Skeletal muscle cell (primary cell): Measurements from ENCODE around the gene EPS8.

Experiments used
- DNase-seq: peaks from one replicate; pipeline ENCODE4 v3.0.0-alpha.2; 2010; ENCODE audit warnings: low read depth
- H3K4me3 ChIP-seq: 2 replicates; pipeline ENCODE4 v1.5.1; 2011; ENCODE audit warnings: low read depth, mild to moderate bottlenecking, control low read depth, low read length, moderate library complexity

Gene EPS8

DNA sequence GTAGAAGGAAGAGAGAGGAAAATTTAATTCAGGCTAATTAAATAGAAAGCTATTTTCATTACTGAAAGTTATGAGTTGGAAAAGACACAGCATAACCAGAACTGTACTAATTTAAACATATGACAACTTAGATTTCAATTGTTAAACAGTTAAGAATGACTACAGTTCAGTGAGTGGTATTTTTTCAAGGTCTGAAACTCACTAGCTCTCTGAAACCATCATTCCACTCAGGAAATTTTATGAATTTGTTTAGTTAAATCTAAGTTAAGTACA, 62.4 kb downstream of the EPS8 start:
- H3K4me3 ChIP-seq: no peak overlapping the region
- no peak for DNase-seq

DNA sequence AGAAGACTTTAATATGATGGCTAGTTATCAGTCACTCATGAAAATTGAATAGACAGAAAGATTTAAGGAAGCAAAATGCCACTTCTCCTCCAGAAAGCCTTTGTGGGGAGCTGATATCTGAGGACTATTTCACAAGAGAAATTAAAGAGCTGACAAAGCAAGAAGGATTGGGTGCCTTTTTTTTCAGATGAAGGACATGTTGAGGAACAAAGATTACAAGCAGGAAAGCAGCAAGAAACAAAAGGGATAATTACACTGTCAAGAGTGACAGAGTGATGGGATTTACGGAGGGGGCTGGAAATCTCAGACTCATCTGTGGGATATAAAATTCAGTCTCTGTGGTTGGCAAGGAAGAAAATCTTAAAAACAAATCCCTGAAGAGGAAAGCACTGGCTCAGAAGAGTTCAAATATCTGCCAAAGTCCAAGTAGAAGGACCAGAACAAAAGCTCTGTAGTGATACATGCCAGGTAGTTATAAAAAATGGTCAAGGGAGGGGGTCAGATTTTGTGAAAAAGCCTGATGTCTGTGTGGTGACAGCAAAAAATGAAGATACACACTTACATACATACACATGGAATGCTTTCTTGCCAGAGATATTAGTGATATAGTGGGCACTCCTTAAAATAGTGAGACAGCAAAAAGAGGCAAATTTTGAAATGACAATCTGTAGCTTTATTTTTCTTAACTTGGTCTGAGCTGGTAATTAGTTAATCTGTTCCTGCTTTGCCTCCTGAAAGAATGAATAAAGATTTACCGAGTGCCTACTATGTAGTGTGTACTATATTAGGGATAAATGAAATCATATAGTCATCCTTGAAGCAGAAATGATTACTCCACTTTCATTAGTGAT, 62.9 kb downstream of the EPS8 start:
- no peak for DNase-seq
- H3K4me3 ChIP-seq: no peak overlapping the region

DNA sequence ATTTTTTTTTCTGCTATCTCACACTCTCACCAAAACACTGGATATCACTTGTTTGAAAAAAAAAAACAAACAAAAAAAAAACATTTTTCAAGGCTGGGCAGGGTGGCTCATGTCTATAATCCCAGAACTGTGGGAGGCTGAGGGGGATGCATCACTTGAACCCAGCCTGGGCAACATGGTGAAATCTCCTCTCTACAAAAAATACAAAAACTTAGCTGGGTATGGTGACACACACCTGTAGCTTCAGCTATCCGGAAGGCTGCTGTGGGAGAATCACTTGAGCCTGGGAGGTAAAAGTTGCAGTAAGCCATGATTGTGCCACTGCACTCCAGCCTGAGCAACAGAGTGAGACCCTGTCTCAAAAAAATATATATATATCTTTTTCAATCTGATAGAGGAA, 66.2 kb downstream of the EPS8 start:
- no peak for DNase-seq
- no peak overlapping the region for H3K4me3 ChIP-seq

DNA sequence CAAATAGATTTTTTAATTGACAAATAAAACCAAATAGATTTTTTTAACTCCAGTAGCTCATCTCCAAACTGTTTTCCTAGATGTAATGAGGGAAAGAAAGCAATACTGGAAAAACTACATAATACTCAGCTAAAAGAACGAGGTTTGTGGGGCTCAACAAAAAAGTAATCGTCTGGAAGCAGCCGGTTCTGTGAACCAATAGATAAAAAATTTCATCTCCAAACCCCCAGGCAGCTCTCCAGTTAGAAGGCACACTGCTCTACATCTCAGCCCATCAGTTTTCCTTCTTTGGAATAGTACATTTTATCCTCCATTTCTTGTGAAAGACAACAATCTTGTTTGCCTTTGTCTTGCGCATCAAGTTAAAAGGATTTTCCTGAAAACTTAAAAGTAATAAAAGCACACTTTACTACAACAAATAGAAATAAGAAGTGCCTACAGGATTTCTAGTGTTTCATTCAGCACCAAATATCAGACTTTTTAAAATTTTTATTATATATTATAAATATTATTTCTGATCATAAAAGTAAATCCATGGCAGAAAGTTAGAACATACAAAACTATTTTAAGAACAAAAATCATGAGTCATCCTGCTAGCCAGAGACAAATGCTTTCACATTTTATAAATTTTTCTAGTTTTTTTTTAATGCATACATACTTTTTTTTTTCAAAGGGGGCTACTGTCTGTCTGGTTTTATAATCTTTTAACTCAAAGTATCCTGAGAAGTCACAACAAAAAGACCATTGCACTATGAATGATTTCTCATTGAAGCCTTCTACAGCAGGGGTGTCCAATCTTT, 67.7 kb downstream of the EPS8 start:
- no peak for DNase-seq
- H3K4me3 ChIP-seq: no peak overlapping the region

DNA sequence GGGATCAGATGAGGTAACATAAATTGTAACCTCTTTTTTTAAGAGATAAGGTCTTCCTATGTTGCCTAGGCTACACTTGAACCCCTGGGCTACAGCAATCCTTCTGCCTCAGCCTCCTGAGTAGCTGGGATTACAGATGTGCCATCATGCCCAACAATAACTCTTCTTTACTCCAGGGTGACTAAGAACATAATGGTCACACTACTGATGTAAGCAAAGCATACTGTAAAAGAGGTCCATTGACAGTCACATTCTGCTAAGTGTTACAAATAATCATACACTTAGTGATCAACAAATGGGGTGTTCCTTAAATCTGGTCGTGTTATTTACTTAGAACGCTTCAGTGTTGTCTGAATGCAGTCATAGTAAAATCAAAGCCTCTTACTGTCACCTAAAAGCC, 68.9 kb downstream of the EPS8 start:
- no peak for DNase-seq
- H3K4me3 ChIP-seq: no peak overlapping the region

DNA sequence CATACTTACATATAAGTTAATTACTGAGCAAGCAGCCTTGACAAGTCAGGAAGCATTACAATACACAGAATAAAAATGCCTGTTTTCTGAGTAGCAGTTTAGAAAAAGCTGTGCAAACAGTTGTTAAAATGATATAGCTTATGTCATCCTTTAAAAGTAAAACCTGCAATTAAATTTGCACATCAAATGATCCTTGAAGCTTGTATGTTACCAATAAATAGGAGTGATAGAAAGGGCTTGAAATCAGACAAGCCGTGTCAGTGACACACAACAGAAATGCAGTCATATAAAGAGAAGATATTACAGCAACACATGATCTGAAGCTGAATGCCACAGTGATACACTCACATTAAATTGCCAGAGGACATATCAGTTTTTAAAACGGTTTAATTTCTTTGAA, 70.0 kb downstream of the EPS8 start:
- H3K4me3 ChIP-seq: no peak overlapping the region
- DNase-seq: no peak

DNA sequence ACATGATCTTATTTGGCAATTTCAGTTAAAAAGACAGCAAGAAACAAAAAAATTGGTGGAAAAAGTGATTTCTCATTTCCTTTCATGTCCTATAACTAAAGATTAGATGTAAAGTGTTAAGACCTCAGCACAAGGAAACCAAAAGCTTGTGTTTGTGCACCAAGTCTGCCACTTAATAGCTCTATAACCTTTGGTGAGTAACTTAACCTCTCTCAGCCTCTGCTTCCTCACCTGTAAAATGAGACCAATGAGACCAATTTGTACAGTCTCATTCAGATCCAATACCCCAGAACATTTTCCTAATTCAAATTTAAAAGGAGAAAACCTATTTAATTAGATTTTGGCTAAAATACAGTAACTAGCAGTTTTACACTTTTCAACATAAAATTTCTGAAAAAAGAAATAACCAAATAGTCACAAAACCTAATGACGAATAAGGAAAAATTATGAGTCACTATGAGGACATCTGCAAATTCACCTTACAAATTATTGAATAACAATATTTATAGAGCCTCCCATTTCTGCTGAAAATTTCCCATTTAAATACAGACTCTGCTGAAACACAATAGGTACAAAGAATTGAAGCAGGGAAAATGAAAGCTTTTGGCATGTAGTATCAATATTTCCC, 71.1 kb downstream of the EPS8 start:
- DNase-seq: no peak
- H3K4me3 ChIP-seq: no peak overlapping the region

DNA sequence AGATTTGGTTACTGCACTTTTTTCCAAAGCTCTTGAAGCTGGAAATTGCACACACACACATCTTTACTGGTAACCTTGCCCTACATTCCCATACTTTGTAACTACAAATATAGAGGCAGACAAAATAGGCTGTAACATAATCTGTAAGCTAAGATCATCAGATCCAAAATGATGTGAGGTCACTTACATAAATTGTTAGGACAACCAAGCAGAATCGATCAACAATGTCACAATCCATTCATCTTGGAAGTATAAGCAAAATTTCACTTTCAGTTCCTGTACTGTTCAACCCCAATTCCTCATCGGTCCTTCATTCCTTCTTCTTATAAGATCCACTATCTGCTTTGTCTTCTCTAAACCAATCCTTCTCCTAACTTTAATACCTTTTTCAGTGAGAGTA, 72.6 kb downstream of the EPS8 start:
- no peak for DNase-seq
- H3K4me3 ChIP-seq: no peak overlapping the region

DNA sequence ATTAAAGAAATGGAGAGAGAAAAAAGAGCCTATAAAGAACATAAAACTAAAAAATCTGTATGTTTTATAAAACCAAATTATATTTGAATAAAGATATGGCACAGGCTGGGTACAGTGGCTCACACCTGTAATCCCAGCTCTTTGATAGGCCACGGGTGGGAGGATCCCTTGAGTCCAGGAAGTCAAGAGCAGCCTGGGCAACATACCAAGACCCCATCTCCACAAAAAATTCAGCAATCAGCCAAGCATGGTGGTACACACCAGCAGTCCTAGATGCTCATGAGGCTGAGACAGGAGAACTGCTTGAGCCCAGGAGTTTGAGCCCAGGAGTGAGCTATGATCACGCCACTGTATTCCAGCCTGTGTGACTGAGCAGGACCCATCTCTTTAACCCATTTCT, 74.9 kb downstream of the EPS8 start:
- H3K4me3 ChIP-seq: no peak overlapping the region
- no peak for DNase-seq

DNA sequence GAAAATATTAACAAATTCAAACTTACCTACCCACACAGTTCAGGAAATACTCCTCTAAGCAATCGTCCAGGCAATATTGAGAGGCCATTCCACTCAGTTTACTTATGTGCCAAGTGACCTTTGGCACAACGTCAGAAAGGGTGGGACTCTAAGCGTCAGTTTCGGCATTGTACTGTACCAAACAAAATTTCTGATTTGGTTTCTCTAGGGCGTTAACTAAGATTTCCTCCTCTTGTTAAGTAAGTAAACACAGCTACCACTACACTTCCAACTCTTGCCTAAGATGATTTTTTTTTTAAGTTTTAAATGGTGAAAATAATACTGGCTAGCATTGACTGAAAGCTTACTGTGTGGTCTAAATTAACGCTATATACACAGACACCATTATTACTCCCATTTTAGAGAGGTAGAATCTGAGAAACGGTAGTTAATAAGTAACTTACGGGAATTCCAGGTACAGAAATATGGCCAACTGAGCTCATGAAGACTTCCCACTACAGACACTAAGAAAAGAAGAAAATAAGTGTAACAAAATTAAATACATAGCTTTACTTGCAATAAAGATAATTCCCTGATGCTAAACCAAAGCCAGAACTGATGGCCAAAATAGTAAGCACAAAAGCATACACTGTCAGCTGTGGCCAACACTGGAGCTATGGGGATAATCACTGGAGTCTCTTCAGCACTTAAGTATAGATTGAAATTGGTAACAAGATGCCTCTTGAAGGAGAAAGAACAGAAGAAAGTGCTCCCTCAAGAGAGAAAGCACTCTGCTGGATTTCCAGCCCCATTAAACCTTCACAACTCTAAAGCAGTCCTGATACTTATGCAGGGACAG, 76.1 kb downstream of the EPS8 start:
- H3K4me3 ChIP-seq: no peak overlapping the region
- no peak for DNase-seq

DNA sequence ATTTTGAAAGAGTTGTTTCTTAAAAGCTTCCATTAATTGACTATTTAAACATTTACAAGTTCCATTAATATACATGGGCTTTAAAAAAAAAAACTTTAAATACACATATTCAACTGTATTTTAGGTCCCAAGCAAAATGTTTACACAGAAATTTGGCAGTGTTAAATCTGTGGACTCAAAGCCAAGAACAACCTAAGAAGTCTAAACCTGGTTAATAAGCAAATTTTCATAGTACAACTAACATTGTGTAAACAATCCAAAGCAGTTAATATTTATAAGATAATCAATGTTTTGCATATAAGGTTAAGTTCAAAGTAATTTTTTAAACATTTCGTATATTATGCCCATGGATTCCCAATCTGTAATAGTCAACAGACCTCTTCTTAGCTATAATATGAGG, 77.0 kb downstream of the EPS8 start:
- no peak for DNase-seq
- H3K4me3 ChIP-seq: no peak overlapping the region

DNA sequence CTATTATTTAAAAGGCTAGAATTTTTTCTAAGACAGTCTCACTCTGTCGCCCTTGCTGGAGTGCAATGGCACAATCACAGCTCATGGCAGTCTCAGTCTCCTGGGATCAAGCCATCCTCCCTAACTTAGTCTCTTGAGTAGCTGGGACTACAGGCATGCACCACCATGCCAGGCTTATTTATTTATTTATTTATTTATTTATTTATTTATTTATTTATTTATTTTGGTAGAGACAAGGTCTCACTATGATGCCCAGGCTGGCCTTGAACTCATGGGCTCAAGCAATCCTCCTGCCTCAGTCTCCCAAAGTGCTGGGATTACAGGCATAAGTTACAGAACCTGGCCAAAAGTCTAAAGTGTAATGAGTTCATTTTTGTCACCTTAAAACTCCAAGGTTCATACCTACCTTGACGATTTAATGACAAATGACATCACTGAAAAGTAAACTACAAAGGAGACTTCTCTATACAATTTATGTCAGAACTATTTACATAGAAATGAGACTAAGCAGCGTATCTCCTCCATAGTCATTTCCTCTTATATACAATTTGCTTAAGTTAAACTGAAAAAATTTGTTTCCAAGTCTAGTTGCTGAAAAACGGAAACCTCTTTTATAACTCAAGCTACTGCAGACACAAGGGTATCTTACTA, 78.2 kb downstream of the EPS8 start:
- no peak for DNase-seq
- no peak overlapping the region for H3K4me3 ChIP-seq

DNA sequence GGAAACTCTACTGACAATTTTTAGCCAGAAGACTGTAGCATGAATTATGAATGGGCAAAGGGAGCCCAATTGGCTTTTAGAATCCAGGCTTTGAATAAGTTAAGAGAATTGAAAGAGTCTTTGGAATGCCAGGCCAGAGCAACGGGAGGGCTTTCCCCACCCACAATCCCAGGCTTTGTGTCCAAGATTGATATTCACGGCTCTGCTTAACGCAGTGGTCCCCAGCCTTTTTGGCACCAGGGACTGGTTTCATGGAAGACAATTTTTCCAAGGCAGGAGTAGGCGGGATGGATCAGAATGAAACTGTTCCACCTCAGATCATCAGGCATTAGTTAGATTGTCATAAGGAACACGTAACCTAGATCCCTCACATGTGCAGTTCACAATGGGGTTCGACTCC, 79.6 kb downstream of the EPS8 start:
- no peak overlapping the region for H3K4me3 ChIP-seq
- DNase-seq: no peak

DNA sequence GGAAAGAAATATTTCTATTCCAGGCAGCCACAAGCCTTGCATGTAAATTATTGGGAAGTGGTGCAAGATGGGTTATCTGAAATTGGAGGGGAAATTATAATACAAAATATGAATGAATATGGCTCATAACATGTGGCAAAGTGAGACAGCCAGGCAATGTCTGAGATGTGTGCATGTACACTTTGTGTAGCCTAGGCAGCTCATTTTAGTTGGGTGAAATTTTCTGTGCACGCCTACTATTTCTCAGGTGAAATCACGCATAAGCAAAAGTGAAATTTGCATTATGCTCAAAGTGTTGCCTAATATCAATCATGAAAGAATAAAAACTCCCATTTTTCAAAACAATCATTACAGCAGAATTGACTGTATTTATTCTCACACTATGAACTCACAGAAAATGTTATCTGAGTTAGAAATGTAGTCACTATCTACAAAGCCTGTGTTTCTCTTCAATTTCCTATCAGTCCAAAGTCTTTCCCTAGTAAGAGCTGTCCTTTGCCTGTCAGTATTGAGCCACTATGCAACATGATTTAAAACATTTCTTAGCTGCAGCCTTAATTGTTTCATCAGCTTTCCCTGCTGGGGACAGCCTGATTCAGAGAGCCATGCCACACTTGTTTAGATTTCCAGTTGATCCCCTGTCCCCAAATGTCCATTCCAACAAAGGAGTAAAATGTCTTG, 80.7 kb downstream of the EPS8 start:
- DNase-seq: no peak

DNA sequence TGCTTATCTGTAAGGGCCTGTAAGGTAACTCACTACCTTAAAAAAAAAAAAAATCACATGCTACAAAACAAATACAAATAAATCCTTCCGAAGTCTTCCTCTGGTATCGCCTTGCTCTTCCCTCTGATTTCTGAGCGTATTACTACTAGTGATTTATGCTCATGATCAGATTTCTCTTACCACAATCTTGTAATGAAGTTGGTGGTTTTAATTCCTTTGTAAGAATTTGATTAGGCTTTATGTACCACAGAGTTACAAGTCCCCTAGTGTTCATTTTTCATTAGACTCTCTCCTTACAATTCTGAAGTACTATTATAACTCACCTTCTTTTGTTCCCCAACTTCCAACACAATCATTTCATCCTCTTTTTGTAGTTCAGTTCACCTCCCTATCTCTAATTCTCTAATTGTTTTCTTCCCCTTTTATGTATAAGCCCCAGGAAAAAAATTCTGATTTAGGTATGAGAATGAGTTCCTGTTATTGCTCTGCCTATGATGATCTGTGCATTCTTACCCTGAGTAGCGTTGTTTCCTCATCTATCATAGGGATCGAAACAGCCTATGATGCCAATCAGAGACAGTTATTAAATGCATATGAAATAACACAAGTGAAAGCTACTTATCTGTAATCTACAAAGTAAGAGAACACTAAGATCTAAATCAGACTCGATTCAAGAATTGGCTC, 81.5 kb downstream of the EPS8 start:
- no peak overlapping the region for H3K4me3 ChIP-seq
- DNase-seq: no peak

More for the DNA sequence above, 80.7 kb downstream of the EPS8 start:
- no peak overlapping the region for H3K4me3 ChIP-seq

DNA sequence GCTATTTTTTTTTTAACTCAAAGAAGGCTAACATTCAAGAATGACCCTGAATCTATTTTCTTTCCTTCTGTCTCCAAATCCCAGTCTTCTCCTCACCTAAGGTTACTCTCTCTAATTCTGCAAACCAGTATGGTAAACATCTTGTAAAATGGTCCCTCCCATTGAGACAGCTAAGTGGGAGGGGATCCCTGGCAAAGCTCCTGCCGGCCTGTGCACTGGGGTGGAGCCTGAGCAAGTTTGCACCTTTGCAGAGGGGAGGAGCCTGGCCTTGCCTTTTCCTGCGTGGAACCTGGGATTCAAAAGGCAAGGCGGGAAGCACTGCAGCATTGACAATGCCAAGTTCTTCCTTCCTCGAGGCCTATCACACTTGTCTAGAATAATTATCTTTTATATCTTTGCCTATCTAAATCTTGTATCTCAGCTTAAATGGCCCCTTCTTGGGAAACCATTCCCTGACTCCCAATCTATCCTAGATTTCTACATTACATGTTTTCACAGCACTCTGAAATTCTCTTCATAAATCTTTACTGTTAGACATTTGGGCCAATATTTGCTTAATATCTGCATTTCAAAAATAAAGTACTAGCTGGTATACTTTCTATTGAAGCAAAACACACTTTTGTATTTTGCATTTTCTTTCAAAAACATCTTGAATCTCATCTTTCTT, 83.0 kb downstream of the EPS8 start:
- H3K4me3 ChIP-seq: no peak overlapping the region
- DNase-seq: no peak

DNA sequence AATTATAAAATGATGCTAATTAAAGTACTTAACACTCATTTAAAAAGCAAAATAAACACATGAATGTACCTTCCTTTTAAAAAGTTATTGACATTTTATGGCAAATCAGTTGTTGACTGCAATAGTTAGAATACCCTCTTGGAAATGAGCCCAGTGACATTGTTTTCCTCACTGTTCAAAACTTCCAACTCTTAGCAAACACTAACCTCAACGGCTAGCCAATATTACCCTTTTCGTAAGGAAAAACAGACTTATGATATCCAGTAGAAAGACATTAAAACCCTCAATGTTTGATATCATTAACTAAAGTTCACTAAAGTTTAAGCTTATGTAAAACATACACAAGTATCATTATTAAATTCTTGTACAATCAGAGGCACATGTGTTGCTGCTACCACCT, 83.6 kb downstream of the EPS8 start:
- H3K4me3 ChIP-seq: no peak overlapping the region
- DNase-seq: no peak

DNA sequence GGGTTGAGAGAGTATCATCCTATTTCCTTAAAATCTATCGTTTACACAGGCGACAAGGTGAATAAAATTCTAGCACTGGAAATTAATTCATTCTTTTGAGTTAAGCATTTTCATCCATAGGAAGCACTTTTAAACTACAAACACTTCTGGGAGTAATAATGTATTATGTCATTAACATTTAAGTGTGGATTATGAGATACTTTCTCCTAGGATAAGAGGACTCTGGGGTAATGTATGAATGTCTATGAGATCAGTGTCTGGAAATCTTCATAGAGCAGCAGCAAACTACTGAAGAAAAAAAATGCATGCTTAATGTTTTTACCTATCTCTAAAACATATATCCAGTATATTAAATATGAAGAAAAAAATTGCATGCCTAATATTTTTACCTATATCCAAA, 86.9 kb downstream of the EPS8 start:
- H3K4me3 ChIP-seq: no peak overlapping the region
- no peak for DNase-seq
